H9 (cell line): ENCODE measurements around the gene CCL26. TPM values are rescaled to one million over a fixed set of nuclear protein-coding genes. Genes with fewer than 3 reads are reported as not detected.

Source experiments
- DNase-seq: peaks from one replicate; pipeline ENCODE4 v3.0.0-alpha.2; 2017
- H2AFZ ChIP-seq: one replicate; pipeline ENCODE4 v1.6.1; 2013; ENCODE audit warnings: mild to moderate bottlenecking, low read length, control low read depth, moderate library complexity
- H2AK5ac ChIP-seq: 2 replicates; pipeline ENCODE4 v1.6.1; 2013; ENCODE audit warnings: low read length, control low read depth, mixed read lengths; ENCODE audit not compliant: insufficient read length
- H2BK120ac ChIP-seq: one replicate; pipeline ENCODE4 v1.6.1; 2013; ENCODE audit warnings: low read depth, mild to moderate bottlenecking, low read length, control low read depth, inconsistent platforms; ENCODE audit not compliant: poor library complexity, severe bottlenecking
- H2BK12ac ChIP-seq: 2 replicates; pipeline ENCODE4 v1.6.1; 2013; ENCODE audit warnings: low read length, control low read depth, mixed read lengths, low read depth; ENCODE audit not compliant: insufficient read length
- H2BK15ac ChIP-seq: 2 replicates; pipeline ENCODE4 v1.6.1; 2013; ENCODE audit warnings: low read depth, low read length, control low read depth
- H2BK20ac ChIP-seq: one replicate; pipeline ENCODE4 v1.6.1; 2013; ENCODE audit warnings: low read depth, mild to moderate bottlenecking, low read length, control low read depth, inconsistent platforms; ENCODE audit not compliant: poor library complexity, severe bottlenecking
- H2BK5ac ChIP-seq: 2 replicates; pipeline ENCODE4 v1.6.1; 2013; ENCODE audit warnings: low read length, control low read depth, mixed read lengths; ENCODE audit not compliant: insufficient read length
- H3K14ac ChIP-seq: 2 replicates; pipeline ENCODE4 v1.6.1; 2013; ENCODE audit warnings: low read length, control low read depth; ENCODE audit not compliant: insufficient read depth
- H3K18ac ChIP-seq: 2 replicates; pipeline ENCODE4 v1.6.1; 2013; ENCODE audit warnings: low read depth, mild to moderate bottlenecking, mixed read lengths, low read length, control low read depth; ENCODE audit not compliant: insufficient read length
- H3K23ac ChIP-seq: 2 replicates; pipeline ENCODE4 v1.6.1; 2013; ENCODE audit warnings: low read length, control low read depth, mixed read lengths, low read depth; ENCODE audit not compliant: insufficient read length
- H3K23me2 ChIP-seq: 2 replicates; pipeline ENCODE4 v1.6.1; 2013; ENCODE audit warnings: low read depth, mild to moderate bottlenecking, mixed read lengths, low read length, control low read depth; ENCODE audit not compliant: insufficient read length, poor library complexity, severe bottlenecking
- H3K27ac ChIP-seq: 2 replicates; pipeline ENCODE4 v1.5.1; 2013; ENCODE audit warnings: low read length, control low read depth, mixed read lengths, low read depth; ENCODE audit not compliant: insufficient read length
- H3K27me3 ChIP-seq: 2 replicates; pipeline ENCODE4 v1.6.1; 2013; ENCODE audit warnings: low read length, control low read depth, inconsistent platforms; ENCODE audit not compliant: insufficient read depth
- H3K4ac ChIP-seq: 2 replicates; pipeline ENCODE4 v1.6.1; 2013; ENCODE audit warnings: low read depth, mild to moderate bottlenecking, control low read depth, inconsistent platforms, low read length, moderate library complexity
- H3K4me1 ChIP-seq: 2 replicates; pipeline ENCODE4 v1.6.1; 2013; ENCODE audit warnings: low read length, control low read depth, inconsistent platforms; ENCODE audit not compliant: insufficient read depth
- H3K4me2 ChIP-seq: 2 replicates; pipeline ENCODE4 v1.6.1; 2013; ENCODE audit warnings: low read length, control low read depth, mixed read lengths; ENCODE audit not compliant: insufficient read length, insufficient read depth
- H3K56ac ChIP-seq: 2 replicates; pipeline ENCODE4 v1.6.1; 2013; ENCODE audit warnings: low read depth, mild to moderate bottlenecking, mixed read lengths, low read length, control low read depth; ENCODE audit not compliant: insufficient read length
- H3K79me1 ChIP-seq: 2 replicates; pipeline ENCODE4 v1.6.1; 2013; ENCODE audit warnings: low read depth, mild to moderate bottlenecking, moderate library complexity, low read length, control low read depth, inconsistent platforms; ENCODE audit not compliant: insufficient read depth, poor library complexity, severe bottlenecking
- H3K79me2 ChIP-seq: 2 replicates; pipeline ENCODE4 v1.6.1; 2013; ENCODE audit warnings: low read length, control low read depth, inconsistent platforms; ENCODE audit not compliant: insufficient read depth
- H3K9ac ChIP-seq: 2 replicates; pipeline ENCODE4 v1.6.1; 2013; ENCODE audit warnings: low read length, control low read depth, mixed read lengths; ENCODE audit not compliant: insufficient read length; ENCODE audit errors: extremely low read depth
- H3K9me3 ChIP-seq: one replicate; pipeline ENCODE4 v1.6.1; 2013; ENCODE audit warnings: low read depth, low read length, inconsistent platforms; ENCODE audit not compliant: control insufficient read depth
- H3T11ph ChIP-seq: one replicate; pipeline ENCODE4 v1.6.1; 2013; ENCODE audit warnings: mild to moderate bottlenecking, low read length, control low read depth, inconsistent platforms
- H4K20me1 ChIP-seq: one replicate; pipeline ENCODE4 v1.6.1; 2013; ENCODE audit not compliant: control insufficient read depth, insufficient read length, insufficient read depth
- H4K5ac ChIP-seq: 2 replicates; pipeline ENCODE4 v1.6.1; 2013; ENCODE audit warnings: low read depth, mild to moderate bottlenecking, mixed read lengths, low read length, control low read depth; ENCODE audit not compliant: insufficient read length
- H4K8ac ChIP-seq: replicated peaks from 2 replicates; pipeline ENCODE4 v1.6.1; 2013; ENCODE audit warnings: low read length, control low read depth, mixed read lengths, low read depth; ENCODE audit not compliant: insufficient read length
- H4K91ac ChIP-seq: 2 replicates; pipeline ENCODE4 v1.6.1; 2013; ENCODE audit warnings: low read depth, mild to moderate bottlenecking, moderate library complexity, mixed read lengths, low read length, control low read depth; ENCODE audit not compliant: insufficient read length
- H3K27ac Mint-ChIP-seq, 3 experiments: 2 replicates in 2 of 3; 3 replicates in 1 of 3; pipeline ENCODE4 v1.8.0; 2020 to 2021; ENCODE audit warnings: mixed read lengths in 3 of 3, mild to moderate bottlenecking in 1 of 3, moderate library complexity in 1 of 3
- H3K27me3 Mint-ChIP-seq: 2 replicates; pipeline ENCODE4 v1.8.0; 2021; ENCODE audit warnings: low read depth, mild to moderate bottlenecking, moderate library complexity, mixed read lengths
- H3K36me3 Mint-ChIP-seq, 3 experiments: 2 replicates in 2 of 3; 3 replicates in 1 of 3; pipeline ENCODE4 v1.8.0; 2020 to 2021; ENCODE audit warnings: low read depth in 3 of 3, mixed read lengths in 3 of 3; ENCODE audit not compliant: insufficient read depth in 1 of 3
- H3K4me1 Mint-ChIP-seq, 2 experiments: 2 replicates each; pipeline ENCODE4 v1.8.0; 2020; ENCODE audit warnings: mixed read lengths in 2 of 2
- H3K4me3 Mint-ChIP-seq, 2 experiments: 2 replicates in 1 of 2; 3 replicates in 1 of 2; pipeline ENCODE4 v1.8.0; 2020 to 2021; ENCODE audit warnings: mild to moderate bottlenecking in 2 of 2, mixed read lengths in 2 of 2, moderate library complexity in 1 of 2
- H3K9me3 Mint-ChIP-seq, 2 experiments: 2 replicates in 1 of 2; 3 replicates in 1 of 2; pipeline ENCODE4 v1.8.0; 2020; ENCODE audit warnings: mild to moderate bottlenecking in 2 of 2, mixed read lengths in 2 of 2, moderate library complexity in 1 of 2
- CTCF ChIP-seq: fragments of 200-600 bp; sonication (generic); conservative IDR thresholded peaks from 3 replicates; pipeline ENCODE4 v1.8.0; 2021; ENCODE audit warnings: antibody characterized with exemption, mild to moderate bottlenecking
- WGBS: extraction: QIAGEN DNeasy Blood & Tissue Kit; methylation state at CpG from one replicate; pipeline ENCODE4 v1.1.7; 2013; ENCODE audit warnings: missing lambda C conversion rate, low lambda C conversion rate, mixed read lengths; ENCODE audit not compliant: insufficient read length; ENCODE audit errors: extremely low coverage; 5-methylcytosine and 5-hydroxymethylcytosine counted together
- total RNA-seq: library from RNA; stranded (reverse); gene quantifications from 2 replicates; pipeline ENCODE4 v1.2.1, GENCODE V29; 2021

Gene CCL26
- total RNA-seq, 1 experiment from 2014 or later = 9.3 TPM

DNA sequence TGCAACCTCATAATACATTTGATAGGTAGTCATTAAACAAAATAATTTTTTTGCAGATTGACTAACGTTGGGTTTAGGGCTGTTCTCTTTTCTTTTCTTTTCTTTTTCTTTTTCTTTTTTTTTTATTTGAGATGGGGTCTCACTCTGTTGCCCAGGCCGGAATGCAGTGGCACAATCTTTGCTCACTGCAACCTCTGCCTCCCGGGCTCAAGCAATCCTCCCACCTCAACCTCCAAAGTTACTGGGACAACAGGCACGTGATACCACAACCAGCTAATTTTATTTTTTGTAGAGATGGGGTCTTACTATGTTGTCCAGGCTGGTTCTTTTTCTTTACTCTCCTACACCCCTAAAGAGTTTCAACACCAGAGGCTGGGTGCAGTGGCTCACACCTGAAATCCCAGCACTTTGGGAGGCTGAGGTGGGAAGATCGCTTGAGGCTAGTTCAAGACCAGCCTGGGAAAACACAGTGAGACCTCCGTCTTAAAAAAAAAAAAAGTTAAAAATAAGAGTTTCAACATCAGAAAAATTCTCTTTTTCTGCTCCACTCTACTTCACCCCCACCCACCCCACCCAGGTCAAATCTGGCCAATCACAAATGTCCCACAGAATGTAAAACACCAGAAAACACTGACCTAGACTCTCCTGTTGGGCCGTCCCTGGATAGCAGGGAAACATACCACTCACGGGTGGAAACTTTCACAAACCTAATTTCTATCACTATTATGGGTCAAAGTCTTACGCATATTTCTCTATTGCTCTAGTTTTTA lies 36.2 kb downstream of the CCL26 start:
- H3K36me3 Mint-ChIP-seq = peaks cover 0 to 3% (median 0%) of the 10 kb centered on the region in 3 experiments; a peak in 1 of 7 replicates
- no peak overlapping the region for H2BK5ac ChIP-seq
- peaks cover 34 to 37% of the 10 kb centered on the region in 2 experiments for H3K4me1 Mint-ChIP-seq
- H2BK12ac ChIP-seq = no peak overlapping the region
- no peak overlapping the region for H2AFZ ChIP-seq
- peaks cover 11% of the 10 kb centered on the region for H3K23me2 ChIP-seq
- no peak overlapping the region for H3K27ac ChIP-seq
- no CpG with 5 or more reads among the region's 9 CpGs for WGBS
- no peak for TF ChIP-seq CTCF
- H3K23ac ChIP-seq = no peak overlapping the region
- H2BK120ac ChIP-seq = no peak overlapping the region
- no peak overlapping the region for H3K56ac ChIP-seq
- H4K8ac ChIP-seq = no peak overlapping the region
- no peak for DNase-seq
- no peaks in the 10 kb centered on the region for H3K79me2 ChIP-seq
- no peaks in the 10 kb centered on the region for H4K20me1 ChIP-seq
- H3K9me3 Mint-ChIP-seq = no peaks in the 10 kb centered on the region; a peak in 2 of 5 replicates
- H3K14ac ChIP-seq = no peak overlapping the region
- peaks cover 5% of the 10 kb centered on the region for H3K4me1 ChIP-seq
- no peak overlapping the region for H4K91ac ChIP-seq
- H3K27me3 ChIP-seq = no peaks in the 10 kb centered on the region; the same call in 1 of the 2 replicates
- H3T11ph ChIP-seq = no peak overlapping the region
- no peaks in the 10 kb centered on the region for H3K9me3 ChIP-seq
- H2AK5ac ChIP-seq = no peak overlapping the region
- no peak overlapping the region for H2BK15ac ChIP-seq
- H2BK20ac ChIP-seq = no peak overlapping the region
- no peak overlapping the region for H3K18ac ChIP-seq
- no peak overlapping the region for H3K27ac Mint-ChIP-seq
- H3K4me3 Mint-ChIP-seq = no peak overlapping the region
- H3K9ac ChIP-seq = no peak overlapping the region
- no peaks in the 10 kb centered on the region for H3K79me1 ChIP-seq
- no peak overlapping the region for H4K5ac ChIP-seq
- H3K4ac ChIP-seq = no peak overlapping the region
- no peak overlapping the region for H3K4me2 ChIP-seq
- H3K27me3 Mint-ChIP-seq = peaks cover 17% of the 10 kb centered on the region
